HL-60 (cell line): ENCODE data around the gene DNAH1.

Experiments
- DNase-seq, 2 experiments: peaks; one replicate each; pipeline ENCODE4 v3.0.0-alpha.2; 2010 to 2020; ENCODE audit warnings: low read depth in 1 of 2, low spot score in 1 of 2
- H3K27ac ChIP-seq: fragments of 250-450 bp; sonication (Bioruptor Pico); replicated peaks from 2 replicates; pipeline ENCODE4 v1.5.1; 2020; ENCODE audit warnings: mild to moderate bottlenecking, moderate library complexity
- H3K27me3 ChIP-seq: fragments of 250-450 bp; sonication (Bioruptor Pico); 2 replicates; pipeline ENCODE4 v1.5.1; 2021; ENCODE audit warnings: mild to moderate bottlenecking, moderate library complexity; ENCODE audit not compliant: insufficient read depth, poor library complexity, severe bottlenecking
- H3K4me3 ChIP-seq: replicated peaks from 2 replicates; pipeline ENCODE4 v1.5.1; 2011; ENCODE audit warnings: mild to moderate bottlenecking, control low read depth, low read length; ENCODE audit not compliant: insufficient read depth
- GABPA ChIP-seq: IDR thresholded peaks from 2 replicates; pipeline ENCODE4 v1.6.1; 2012; ENCODE audit warnings: low read depth
- POLR2AphosphoS5 ChIP-seq: IDR thresholded peaks from 2 replicates; pipeline ENCODE4 v1.6.1; 2012; ENCODE audit warnings: low read depth
- SPI1 ChIP-seq: IDR thresholded peaks from 2 replicates; pipeline ENCODE4 v1.6.1; 2012; ENCODE audit warnings: low read depth, mild to moderate bottlenecking, borderline replicate concordance
- TF ChIP-seq, protein P1 (sequence below): IDR thresholded peaks from one replicate; pipeline ENCODE4 v1.5.1; 2011; ENCODE audit warnings: low read length, control low read depth, inconsistent platforms; ENCODE audit not compliant: insufficient read depth
- TF ChIP-seq, protein P2 (sequence below): IDR thresholded peaks from 2 replicates; pipeline ENCODE4 v1.6.1; 2012; ENCODE audit warnings: low read depth; ENCODE audit not compliant: insufficient replicate concordance

The DNAH1 gene

GRCh38 chr3:52293491-52294319, 22.4 kb upstream of the DNAH1 start:
- no peak for TF ChIP-seq POLR2AphosphoS5
- TF ChIP-seq, protein P1, sequence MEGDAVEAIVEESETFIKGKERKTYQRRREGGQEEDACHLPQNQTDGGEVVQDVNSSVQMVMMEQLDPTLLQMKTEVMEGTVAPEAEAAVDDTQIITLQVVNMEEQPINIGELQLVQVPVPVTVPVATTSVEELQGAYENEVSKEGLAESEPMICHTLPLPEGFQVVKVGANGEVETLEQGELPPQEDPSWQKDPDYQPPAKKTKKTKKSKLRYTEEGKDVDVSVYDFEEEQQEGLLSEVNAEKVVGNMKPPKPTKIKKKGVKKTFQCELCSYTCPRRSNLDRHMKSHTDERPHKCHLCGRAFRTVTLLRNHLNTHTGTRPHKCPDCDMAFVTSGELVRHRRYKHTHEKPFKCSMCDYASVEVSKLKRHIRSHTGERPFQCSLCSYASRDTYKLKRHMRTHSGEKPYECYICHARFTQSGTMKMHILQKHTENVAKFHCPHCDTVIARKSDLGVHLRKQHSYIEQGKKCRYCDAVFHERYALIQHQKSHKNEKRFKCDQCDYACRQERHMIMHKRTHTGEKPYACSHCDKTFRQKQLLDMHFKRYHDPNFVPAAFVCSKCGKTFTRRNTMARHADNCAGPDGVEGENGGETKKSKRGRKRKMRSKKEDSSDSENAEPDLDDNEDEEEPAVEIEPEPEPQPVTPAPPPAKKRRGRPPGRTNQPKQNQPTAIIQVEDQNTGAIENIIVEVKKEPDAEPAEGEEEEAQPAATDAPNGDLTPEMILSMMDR = no peak
- TF ChIP-seq SPI1 = no peak
- TF ChIP-seq, protein P2, sequence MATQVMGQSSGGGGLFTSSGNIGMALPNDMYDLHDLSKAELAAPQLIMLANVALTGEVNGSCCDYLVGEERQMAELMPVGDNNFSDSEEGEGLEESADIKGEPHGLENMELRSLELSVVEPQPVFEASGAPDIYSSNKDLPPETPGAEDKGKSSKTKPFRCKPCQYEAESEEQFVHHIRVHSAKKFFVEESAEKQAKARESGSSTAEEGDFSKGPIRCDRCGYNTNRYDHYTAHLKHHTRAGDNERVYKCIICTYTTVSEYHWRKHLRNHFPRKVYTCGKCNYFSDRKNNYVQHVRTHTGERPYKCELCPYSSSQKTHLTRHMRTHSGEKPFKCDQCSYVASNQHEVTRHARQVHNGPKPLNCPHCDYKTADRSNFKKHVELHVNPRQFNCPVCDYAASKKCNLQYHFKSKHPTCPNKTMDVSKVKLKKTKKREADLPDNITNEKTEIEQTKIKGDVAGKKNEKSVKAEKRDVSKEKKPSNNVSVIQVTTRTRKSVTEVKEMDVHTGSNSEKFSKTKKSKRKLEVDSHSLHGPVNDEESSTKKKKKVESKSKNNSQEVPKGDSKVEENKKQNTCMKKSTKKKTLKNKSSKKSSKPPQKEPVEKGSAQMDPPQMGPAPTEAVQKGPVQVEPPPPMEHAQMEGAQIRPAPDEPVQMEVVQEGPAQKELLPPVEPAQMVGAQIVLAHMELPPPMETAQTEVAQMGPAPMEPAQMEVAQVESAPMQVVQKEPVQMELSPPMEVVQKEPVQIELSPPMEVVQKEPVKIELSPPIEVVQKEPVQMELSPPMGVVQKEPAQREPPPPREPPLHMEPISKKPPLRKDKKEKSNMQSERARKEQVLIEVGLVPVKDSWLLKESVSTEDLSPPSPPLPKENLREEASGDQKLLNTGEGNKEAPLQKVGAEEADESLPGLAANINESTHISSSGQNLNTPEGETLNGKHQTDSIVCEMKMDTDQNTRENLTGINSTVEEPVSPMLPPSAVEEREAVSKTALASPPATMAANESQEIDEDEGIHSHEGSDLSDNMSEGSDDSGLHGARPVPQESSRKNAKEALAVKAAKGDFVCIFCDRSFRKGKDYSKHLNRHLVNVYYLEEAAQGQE = no peak
- DNase-seq = no peak
- Histone ChIP-seq H3K27ac (no peak overlapping the region), H3K27me3 (no peaks in the 10 kb centered on the region), H3K4me3 (no peak overlapping the region)

GRCh38 chr3:52294320-52295150, 21.6 kb upstream of the DNAH1 start:
- Histone ChIP-seq H3K4me3 (no peak overlapping the region), H3K27ac (no peak overlapping the region), H3K27me3 (no peaks in the 10 kb centered on the region)
- DNase-seq = no peak
- TF ChIP-seq SPI1 (no peak), POLR2AphosphoS5 (no peak), GABPA (no peak)
- TF ChIP-seq, protein P1 = no peak
- TF ChIP-seq, protein P2 = no peak

GRCh38 chr3:52295671-52296208, 20.4 kb upstream of the DNAH1 start:
- Histone ChIP-seq H3K27ac (no peak overlapping the region), H3K27me3 (no peaks in the 10 kb centered on the region), H3K4me3 (no peak overlapping the region)
- no peak for DNase-seq
- no peak for TF ChIP-seq SPI1
- no peak for TF ChIP-seq GABPA
